H9 (cell line): Measurements from ENCODE around the gene METTL8. TPM values are rescaled to one million over a fixed set of nuclear protein-coding genes. Genes with fewer than 3 reads are reported as not detected.

Experiments used
- DNase-seq: peaks from one replicate; pipeline ENCODE4 v3.0.0-alpha.2; 2017
- H2AFZ ChIP-seq: one replicate; pipeline ENCODE4 v1.6.1; 2013; ENCODE audit warnings: mild to moderate bottlenecking, low read length, control low read depth, moderate library complexity
- H2AK5ac ChIP-seq: 2 replicates; pipeline ENCODE4 v1.6.1; 2013; ENCODE audit warnings: low read length, control low read depth, mixed read lengths; ENCODE audit not compliant: insufficient read length
- H2BK120ac ChIP-seq: one replicate; pipeline ENCODE4 v1.6.1; 2013; ENCODE audit warnings: low read depth, mild to moderate bottlenecking, low read length, control low read depth, inconsistent platforms; ENCODE audit not compliant: poor library complexity, severe bottlenecking
- H2BK12ac ChIP-seq: 2 replicates; pipeline ENCODE4 v1.6.1; 2013; ENCODE audit warnings: low read length, control low read depth, mixed read lengths, low read depth; ENCODE audit not compliant: insufficient read length
- H2BK15ac ChIP-seq: 2 replicates; pipeline ENCODE4 v1.6.1; 2013; ENCODE audit warnings: low read depth, low read length, control low read depth
- H2BK20ac ChIP-seq: one replicate; pipeline ENCODE4 v1.6.1; 2013; ENCODE audit warnings: low read depth, mild to moderate bottlenecking, low read length, control low read depth, inconsistent platforms; ENCODE audit not compliant: poor library complexity, severe bottlenecking
- H2BK5ac ChIP-seq: 2 replicates; pipeline ENCODE4 v1.6.1; 2013; ENCODE audit warnings: low read length, control low read depth, mixed read lengths; ENCODE audit not compliant: insufficient read length
- H3K14ac ChIP-seq: 2 replicates; pipeline ENCODE4 v1.6.1; 2013; ENCODE audit warnings: low read length, control low read depth; ENCODE audit not compliant: insufficient read depth
- H3K18ac ChIP-seq: 2 replicates; pipeline ENCODE4 v1.6.1; 2013; ENCODE audit warnings: low read depth, mild to moderate bottlenecking, mixed read lengths, low read length, control low read depth; ENCODE audit not compliant: insufficient read length
- H3K23ac ChIP-seq: 2 replicates; pipeline ENCODE4 v1.6.1; 2013; ENCODE audit warnings: low read length, control low read depth, mixed read lengths, low read depth; ENCODE audit not compliant: insufficient read length
- H3K23me2 ChIP-seq: 2 replicates; pipeline ENCODE4 v1.6.1; 2013; ENCODE audit warnings: low read depth, mild to moderate bottlenecking, mixed read lengths, low read length, control low read depth; ENCODE audit not compliant: insufficient read length, poor library complexity, severe bottlenecking
- H3K27ac ChIP-seq: 2 replicates; pipeline ENCODE4 v1.5.1; 2013; ENCODE audit warnings: low read length, control low read depth, mixed read lengths, low read depth; ENCODE audit not compliant: insufficient read length
- H3K27me3 ChIP-seq: 2 replicates; pipeline ENCODE4 v1.6.1; 2013; ENCODE audit warnings: low read length, control low read depth, inconsistent platforms; ENCODE audit not compliant: insufficient read depth
- H3K4ac ChIP-seq: 2 replicates; pipeline ENCODE4 v1.6.1; 2013; ENCODE audit warnings: low read depth, mild to moderate bottlenecking, control low read depth, inconsistent platforms, low read length, moderate library complexity
- H3K4me1 ChIP-seq: 2 replicates; pipeline ENCODE4 v1.6.1; 2013; ENCODE audit warnings: low read length, control low read depth, inconsistent platforms; ENCODE audit not compliant: insufficient read depth
- H3K4me2 ChIP-seq: 2 replicates; pipeline ENCODE4 v1.6.1; 2013; ENCODE audit warnings: low read length, control low read depth, mixed read lengths; ENCODE audit not compliant: insufficient read length, insufficient read depth
- H3K56ac ChIP-seq: 2 replicates; pipeline ENCODE4 v1.6.1; 2013; ENCODE audit warnings: low read depth, mild to moderate bottlenecking, mixed read lengths, low read length, control low read depth; ENCODE audit not compliant: insufficient read length
- H3K79me1 ChIP-seq: 2 replicates; pipeline ENCODE4 v1.6.1; 2013; ENCODE audit warnings: low read depth, mild to moderate bottlenecking, moderate library complexity, low read length, control low read depth, inconsistent platforms; ENCODE audit not compliant: insufficient read depth, poor library complexity, severe bottlenecking
- H3K79me2 ChIP-seq: 2 replicates; pipeline ENCODE4 v1.6.1; 2013; ENCODE audit warnings: low read length, control low read depth, inconsistent platforms; ENCODE audit not compliant: insufficient read depth
- H3K9ac ChIP-seq: 2 replicates; pipeline ENCODE4 v1.6.1; 2013; ENCODE audit warnings: low read length, control low read depth, mixed read lengths; ENCODE audit not compliant: insufficient read length; ENCODE audit errors: extremely low read depth
- H3K9me3 ChIP-seq: one replicate; pipeline ENCODE4 v1.6.1; 2013; ENCODE audit warnings: low read depth, low read length, inconsistent platforms; ENCODE audit not compliant: control insufficient read depth
- H3T11ph ChIP-seq: one replicate; pipeline ENCODE4 v1.6.1; 2013; ENCODE audit warnings: mild to moderate bottlenecking, low read length, control low read depth, inconsistent platforms
- H4K20me1 ChIP-seq: one replicate; pipeline ENCODE4 v1.6.1; 2013; ENCODE audit not compliant: control insufficient read depth, insufficient read length, insufficient read depth
- H4K5ac ChIP-seq: 2 replicates; pipeline ENCODE4 v1.6.1; 2013; ENCODE audit warnings: low read depth, mild to moderate bottlenecking, mixed read lengths, low read length, control low read depth; ENCODE audit not compliant: insufficient read length
- H4K8ac ChIP-seq: replicated peaks from 2 replicates; pipeline ENCODE4 v1.6.1; 2013; ENCODE audit warnings: low read length, control low read depth, mixed read lengths, low read depth; ENCODE audit not compliant: insufficient read length
- H4K91ac ChIP-seq: 2 replicates; pipeline ENCODE4 v1.6.1; 2013; ENCODE audit warnings: low read depth, mild to moderate bottlenecking, moderate library complexity, mixed read lengths, low read length, control low read depth; ENCODE audit not compliant: insufficient read length
- H3K27ac Mint-ChIP-seq, 3 experiments: 2 replicates in 2 of 3; 3 replicates in 1 of 3; pipeline ENCODE4 v1.8.0; 2020 to 2021; ENCODE audit warnings: mixed read lengths in 3 of 3, mild to moderate bottlenecking in 1 of 3, moderate library complexity in 1 of 3
- H3K27me3 Mint-ChIP-seq: 2 replicates; pipeline ENCODE4 v1.8.0; 2021; ENCODE audit warnings: low read depth, mild to moderate bottlenecking, moderate library complexity, mixed read lengths
- H3K36me3 Mint-ChIP-seq, 3 experiments: 2 replicates in 2 of 3; 3 replicates in 1 of 3; pipeline ENCODE4 v1.8.0; 2020 to 2021; ENCODE audit warnings: low read depth in 3 of 3, mixed read lengths in 3 of 3; ENCODE audit not compliant: insufficient read depth in 1 of 3
- H3K4me1 Mint-ChIP-seq, 2 experiments: 2 replicates each; pipeline ENCODE4 v1.8.0; 2020; ENCODE audit warnings: mixed read lengths in 2 of 2
- H3K4me3 Mint-ChIP-seq, 2 experiments: 2 replicates in 1 of 2; 3 replicates in 1 of 2; pipeline ENCODE4 v1.8.0; 2020 to 2021; ENCODE audit warnings: mild to moderate bottlenecking in 2 of 2, mixed read lengths in 2 of 2, moderate library complexity in 1 of 2
- H3K9me3 Mint-ChIP-seq, 2 experiments: 2 replicates in 1 of 2; 3 replicates in 1 of 2; pipeline ENCODE4 v1.8.0; 2020; ENCODE audit warnings: mild to moderate bottlenecking in 2 of 2, mixed read lengths in 2 of 2, moderate library complexity in 1 of 2
- WGBS: extraction: QIAGEN DNeasy Blood & Tissue Kit; methylation state at CpG from one replicate; pipeline ENCODE4 v1.1.7; 2013; ENCODE audit warnings: missing lambda C conversion rate, low lambda C conversion rate, mixed read lengths; ENCODE audit not compliant: insufficient read length; ENCODE audit errors: extremely low coverage; 5-methylcytosine and 5-hydroxymethylcytosine counted together
- total RNA-seq: library from RNA; stranded (reverse); gene quantifications from 2 replicates; pipeline ENCODE4 v1.2.1, GENCODE V29; 2021
- TF ChIP-seq, protein P1 (sequence below): fragments of 200-600 bp; sonication (generic); conservative IDR thresholded peaks from 3 replicates; pipeline ENCODE4 v1.8.0; 2021; ENCODE audit warnings: antibody characterized with exemption, mild to moderate bottlenecking

Gene METTL8
- total RNA-seq, 1 experiment from 2014 or later = 40.9 TPM

DNA sequence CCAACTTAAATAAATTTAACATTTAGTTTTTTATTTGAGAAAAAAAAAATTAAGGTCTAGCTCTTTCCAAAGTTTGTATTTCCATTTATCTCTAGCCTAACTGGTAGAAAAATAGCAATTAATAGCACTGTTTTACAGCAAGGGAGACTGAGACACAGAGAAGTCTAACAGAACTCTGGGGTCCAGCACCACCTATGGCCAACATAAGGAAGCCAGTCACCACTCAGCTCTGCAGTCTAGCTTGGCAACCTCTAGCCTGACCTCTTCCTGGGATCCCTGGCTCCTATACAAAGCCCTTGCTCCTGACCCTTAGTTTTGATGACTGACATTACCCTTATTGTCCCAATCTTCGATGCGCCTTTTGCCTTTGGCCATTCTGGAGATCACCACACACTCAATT is 159.0 kb downstream of the METTL8 start:
- no peak overlapping the region for H3T11ph ChIP-seq
- H3K9ac ChIP-seq = no peak overlapping the region
- no peak overlapping the region for H3K18ac ChIP-seq
- no peak overlapping the region for H3K27ac Mint-ChIP-seq
- H2AK5ac ChIP-seq = no peak overlapping the region
- H3K79me2 ChIP-seq = no peaks in the 10 kb centered on the region
- WGBS = no CpG with 5 or more reads among the region's 2 CpGs
- no peaks in the 10 kb centered on the region for H3K27me3 Mint-ChIP-seq
- no peaks in the 10 kb centered on the region for H3K27me3 ChIP-seq
- no peak overlapping the region for H3K23ac ChIP-seq
- no peaks in the 10 kb centered on the region for H3K79me1 ChIP-seq
- H3K4ac ChIP-seq = no peak overlapping the region
- no peak overlapping the region for H2BK12ac ChIP-seq
- no peak overlapping the region for H3K4me2 ChIP-seq
- H4K8ac ChIP-seq = no peak overlapping the region
- H3K14ac ChIP-seq = no peak overlapping the region
- no peak overlapping the region for H3K56ac ChIP-seq
- no peak overlapping the region for H3K4me3 Mint-ChIP-seq
- no peak overlapping the region for H3K27ac ChIP-seq
- no peak overlapping the region for H2AFZ ChIP-seq
- no peak overlapping the region for H4K91ac ChIP-seq
- no peak overlapping the region for H2BK120ac ChIP-seq
- no peak overlapping the region for H2BK15ac ChIP-seq
- H3K36me3 Mint-ChIP-seq = peaks cover 0 to 5% (median 0%) of the 10 kb centered on the region in 3 experiments; a peak in 2 of 7 replicates
- H4K5ac ChIP-seq = no peak overlapping the region
- TF ChIP-seq, protein P1, sequence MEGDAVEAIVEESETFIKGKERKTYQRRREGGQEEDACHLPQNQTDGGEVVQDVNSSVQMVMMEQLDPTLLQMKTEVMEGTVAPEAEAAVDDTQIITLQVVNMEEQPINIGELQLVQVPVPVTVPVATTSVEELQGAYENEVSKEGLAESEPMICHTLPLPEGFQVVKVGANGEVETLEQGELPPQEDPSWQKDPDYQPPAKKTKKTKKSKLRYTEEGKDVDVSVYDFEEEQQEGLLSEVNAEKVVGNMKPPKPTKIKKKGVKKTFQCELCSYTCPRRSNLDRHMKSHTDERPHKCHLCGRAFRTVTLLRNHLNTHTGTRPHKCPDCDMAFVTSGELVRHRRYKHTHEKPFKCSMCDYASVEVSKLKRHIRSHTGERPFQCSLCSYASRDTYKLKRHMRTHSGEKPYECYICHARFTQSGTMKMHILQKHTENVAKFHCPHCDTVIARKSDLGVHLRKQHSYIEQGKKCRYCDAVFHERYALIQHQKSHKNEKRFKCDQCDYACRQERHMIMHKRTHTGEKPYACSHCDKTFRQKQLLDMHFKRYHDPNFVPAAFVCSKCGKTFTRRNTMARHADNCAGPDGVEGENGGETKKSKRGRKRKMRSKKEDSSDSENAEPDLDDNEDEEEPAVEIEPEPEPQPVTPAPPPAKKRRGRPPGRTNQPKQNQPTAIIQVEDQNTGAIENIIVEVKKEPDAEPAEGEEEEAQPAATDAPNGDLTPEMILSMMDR = peak; percentile 41; the same call in 2 of the 3 replicates
- no peaks in the 10 kb centered on the region for H3K23me2 ChIP-seq
- DNase-seq = no peak
- no peaks in the 10 kb centered on the region for H4K20me1 ChIP-seq
- no peak overlapping the region for H2BK20ac ChIP-seq
- H3K4me1 Mint-ChIP-seq = peaks cover 24 to 25% of the 10 kb centered on the region in 2 experiments
- no peak overlapping the region for H2BK5ac ChIP-seq
- no peaks in the 10 kb centered on the region for H3K9me3 ChIP-seq
- H3K9me3 Mint-ChIP-seq = peaks cover 0 to 3% of the 10 kb centered on the region in 2 experiments; a peak in 3 of 5 replicates
- H3K4me1 ChIP-seq = no peaks in the 10 kb centered on the region
